Stimulated activated CD4-positive, alpha-beta T cell treated with anti-CD3 and anti-CD28 coated beads, TNF-alpha, amount 100 ng/mL, for 48 hours (primary cell): Measurements from ENCODE around the gene RAMP3.
"Not testable (repeated sequence)": the region's sequence is repeated elsewhere in the genome, so short reads cannot be mapped to it uniquely, and the experiment has no call there.

Experiments
- DNase-seq, 3 donors: peaks; one replicate each; pipeline ENCODE4 v3.0.0-alpha.2; 2020; ENCODE audit warnings: low read depth in 3 of 3

RAMP3 gene

DNA sequence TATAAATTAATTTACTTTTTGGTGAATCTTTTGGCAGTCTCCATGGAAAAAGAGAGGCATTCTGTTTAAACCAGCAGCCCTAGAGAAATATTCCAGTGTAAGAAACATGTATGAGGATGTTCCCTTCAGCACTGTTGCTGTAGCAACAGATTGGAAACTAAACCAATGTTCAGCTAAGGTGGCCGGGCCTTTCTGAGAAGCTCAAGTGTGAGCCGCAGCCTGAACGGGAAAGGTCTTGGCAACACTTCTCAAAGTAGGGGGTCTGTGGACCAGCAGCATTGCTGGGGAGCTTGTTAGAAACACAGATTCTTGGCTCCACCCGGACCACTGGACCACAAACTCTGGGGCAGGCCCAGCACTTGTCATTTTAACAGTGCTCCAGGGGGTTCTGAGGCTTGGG, 36.2 kb downstream of the RAMP3 start:
- no peak for DNase-seq

DNA sequence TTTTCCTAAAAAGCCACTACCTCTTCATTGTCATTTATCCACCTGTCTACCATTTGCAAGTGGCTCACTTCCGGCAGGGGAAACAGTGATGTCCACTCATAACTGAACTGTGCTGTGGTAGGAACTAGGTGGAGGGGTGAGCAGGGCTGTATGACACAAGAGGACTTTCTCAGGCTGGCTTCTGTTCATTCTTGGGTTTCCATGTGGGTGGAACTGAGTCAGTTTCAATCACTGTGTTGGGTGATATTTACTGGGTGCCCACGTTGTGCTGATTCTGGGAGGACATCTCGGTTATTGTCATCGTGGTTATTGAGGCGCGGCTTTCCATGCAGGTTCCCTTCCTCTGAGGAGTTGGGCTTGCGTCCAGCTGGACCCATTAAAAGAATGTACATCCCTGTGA, 38.8 kb downstream of the RAMP3 start:
- DNase-seq: peak; percentile 41 to 65 (median 55)

DNA sequence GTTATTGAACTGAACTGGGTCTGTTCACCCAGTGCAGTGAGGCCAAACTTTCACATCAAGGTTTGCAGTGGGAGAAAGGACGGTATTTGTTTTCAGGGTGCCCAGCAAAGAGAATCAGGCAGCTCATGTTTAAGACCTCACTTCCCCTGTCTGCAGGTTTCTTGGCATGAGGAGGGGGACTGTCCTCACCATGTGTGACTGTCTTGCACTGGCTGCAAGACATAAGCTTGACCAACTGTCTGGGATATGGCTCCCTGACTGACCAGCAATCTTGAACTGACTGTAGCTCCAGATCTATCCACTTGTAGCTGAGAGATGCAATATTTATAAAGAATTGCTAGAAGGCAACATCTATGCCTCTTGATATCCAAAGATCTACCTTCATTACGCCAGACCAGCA, 39.9 kb downstream of the RAMP3 start:
- DNase-seq: no peak

DNA sequence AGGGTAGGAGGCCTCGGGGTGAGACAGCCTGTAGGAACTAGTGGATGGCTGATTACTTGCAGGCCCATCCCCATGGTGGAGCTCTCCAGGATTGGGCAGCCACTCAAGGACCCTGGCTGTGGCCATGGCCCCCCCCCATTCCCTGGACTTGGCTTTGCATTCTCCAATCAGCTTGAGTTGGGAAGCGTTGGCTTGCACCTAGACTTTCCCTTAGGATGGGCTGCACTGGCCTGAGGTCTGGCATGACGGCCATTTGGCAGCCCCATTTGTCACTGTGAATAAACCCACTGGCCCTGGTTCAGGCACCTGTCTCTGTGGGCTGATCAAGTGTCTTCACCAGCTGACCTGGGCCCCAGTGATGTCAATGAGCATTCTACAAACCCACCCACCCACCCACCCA, 41.4 kb downstream of the RAMP3 start:
- no peak for DNase-seq

DNA sequence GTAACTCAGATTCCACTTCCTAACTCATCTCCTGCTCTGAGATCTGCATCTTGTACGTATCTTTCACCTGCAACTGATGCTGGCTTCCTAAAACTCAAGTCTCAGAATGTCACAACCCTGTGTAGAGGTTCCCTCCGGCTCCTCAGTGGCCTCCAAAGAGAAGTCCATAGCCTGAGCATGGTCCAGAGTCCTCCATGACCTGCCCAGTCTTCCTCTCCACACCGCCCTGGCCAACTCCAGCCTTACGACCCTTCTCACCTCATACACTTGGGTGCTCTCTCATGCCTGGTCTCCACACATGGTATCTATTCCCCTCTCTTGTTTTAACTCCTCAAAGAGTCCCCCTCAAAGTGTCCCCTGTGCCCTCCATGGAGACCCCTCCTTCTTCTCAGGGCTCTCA, 41.9 kb downstream of the RAMP3 start:
- no peak for DNase-seq

DNA sequence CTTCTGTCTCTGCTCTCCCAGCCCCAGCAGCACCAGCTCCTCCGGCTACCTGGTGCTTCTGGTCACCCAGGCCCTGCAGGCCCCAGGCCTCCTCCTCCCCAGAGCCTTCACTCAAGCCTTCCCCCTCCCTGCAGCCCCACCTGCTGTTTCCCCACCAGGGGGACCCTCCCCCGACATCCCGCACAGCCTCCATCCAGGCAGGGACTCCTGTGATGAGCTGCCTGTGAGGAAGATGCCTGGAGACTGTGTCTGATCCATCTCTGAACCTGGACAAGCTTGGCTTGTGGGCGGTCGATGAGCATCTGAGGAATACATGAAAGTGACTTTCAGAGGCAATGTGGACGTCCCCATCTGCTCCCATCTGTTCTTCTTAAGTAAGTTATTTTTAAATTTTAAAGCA, 45.0 kb downstream of the RAMP3 start:
- DNase-seq: no peak

DNA sequence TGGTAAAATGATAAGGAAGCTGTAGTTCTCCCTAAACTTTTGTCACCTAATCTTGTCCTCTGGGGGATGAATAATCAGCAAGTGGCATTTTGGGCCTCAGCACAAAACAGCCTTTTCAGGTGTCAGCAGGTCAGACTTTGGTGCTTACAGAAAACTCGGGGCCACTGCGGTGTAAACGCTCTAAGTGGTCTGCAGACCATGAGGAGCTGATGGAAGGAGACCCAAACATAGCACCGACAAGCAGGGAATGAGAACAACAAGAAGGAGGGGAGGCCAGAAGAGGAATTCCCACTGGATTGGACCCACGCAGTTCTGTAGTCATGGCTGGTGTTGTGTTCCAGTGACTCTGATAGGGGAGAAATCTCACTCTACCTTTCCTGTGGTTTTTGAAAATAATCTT, 45.4 kb downstream of the RAMP3 start:
- no peak for DNase-seq

DNA sequence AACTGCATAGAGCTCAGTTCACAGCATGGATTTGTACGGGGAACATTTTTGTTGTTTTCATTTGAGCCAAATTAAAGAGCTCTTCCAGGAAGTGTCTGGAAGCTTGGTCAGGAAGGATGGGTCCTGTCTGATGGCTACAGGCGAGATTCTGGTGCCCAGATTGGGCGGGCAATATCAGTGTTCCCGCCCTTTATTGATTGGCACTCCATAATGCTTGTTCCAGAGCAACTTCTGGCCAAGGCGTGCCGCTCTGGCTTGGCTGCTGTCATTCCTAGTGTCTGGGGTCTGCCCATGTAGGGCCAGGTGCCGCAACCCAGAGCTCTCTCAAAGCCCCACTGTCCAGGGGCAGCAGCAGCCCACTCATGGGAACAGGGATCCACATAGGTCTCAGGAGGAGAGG, 45.9 kb downstream of the RAMP3 start:
- DNase-seq: no peak

DNA sequence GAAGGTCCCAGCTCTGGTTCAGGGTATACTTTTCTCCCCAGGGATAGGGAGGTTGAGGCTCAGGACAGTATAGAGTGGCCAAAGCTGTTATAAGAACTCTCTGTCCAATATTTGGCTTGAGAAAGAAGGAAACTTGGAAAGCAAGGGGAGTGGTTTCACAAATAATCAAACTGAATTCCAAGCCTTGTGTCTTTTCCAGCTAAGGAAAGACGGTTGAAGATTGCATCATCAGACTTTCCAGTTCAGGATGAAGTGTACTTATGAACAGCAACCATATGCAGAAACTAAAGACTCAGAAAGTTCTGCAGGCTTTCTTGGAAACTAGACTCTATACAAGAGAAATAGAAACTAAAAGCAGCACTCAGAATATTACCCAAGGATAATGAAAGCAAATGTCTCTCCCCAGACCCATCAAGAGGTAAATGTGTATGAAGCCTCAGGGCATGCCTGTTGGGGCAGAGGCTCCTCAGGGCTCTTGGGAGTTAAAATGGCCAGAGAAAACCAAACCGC, 46.4 kb downstream of the RAMP3 start:
- DNase-seq: no peak

DNA sequence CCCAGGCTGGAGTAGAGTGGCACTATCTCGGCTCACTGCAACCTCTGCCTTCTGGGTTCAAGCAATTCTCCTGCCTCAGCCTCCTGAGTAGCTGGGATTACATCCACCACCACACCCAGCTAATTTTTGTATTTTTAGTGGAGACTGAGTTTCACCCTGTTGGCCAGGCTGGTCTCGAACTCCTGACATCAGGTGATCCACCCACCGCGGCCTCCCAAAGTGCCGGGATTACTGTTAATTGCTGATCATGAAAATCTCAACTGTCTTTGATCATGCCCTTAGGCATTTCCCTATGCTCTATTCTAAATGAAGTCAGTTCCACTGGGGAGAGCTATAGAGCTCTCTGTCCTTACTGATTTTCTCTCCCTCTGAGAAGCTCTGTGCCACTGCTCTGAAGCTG, 48.7 kb downstream of the RAMP3 start:
- DNase-seq: not testable (repeated sequence)

DNA sequence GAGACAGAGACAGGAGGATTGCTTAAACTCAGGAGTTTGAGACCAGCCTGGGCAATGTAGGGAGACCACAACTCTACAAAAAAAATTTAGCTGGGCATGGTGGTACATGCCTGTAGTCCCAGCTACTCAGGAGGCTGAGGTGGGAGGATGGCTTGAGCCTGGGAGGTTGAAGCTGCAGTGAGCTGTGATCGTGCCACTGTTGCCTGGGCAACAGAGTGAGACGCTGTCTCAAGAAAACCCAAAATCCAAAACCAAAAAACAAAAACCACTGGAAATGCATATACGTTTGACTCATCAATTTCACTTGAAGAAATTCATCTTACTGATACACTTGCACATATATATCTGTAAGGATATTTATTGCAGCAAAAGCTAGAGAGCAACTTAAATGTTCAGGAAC, 52.3 kb downstream of the RAMP3 start:
- DNase-seq: not testable (repeated sequence)

DNA sequence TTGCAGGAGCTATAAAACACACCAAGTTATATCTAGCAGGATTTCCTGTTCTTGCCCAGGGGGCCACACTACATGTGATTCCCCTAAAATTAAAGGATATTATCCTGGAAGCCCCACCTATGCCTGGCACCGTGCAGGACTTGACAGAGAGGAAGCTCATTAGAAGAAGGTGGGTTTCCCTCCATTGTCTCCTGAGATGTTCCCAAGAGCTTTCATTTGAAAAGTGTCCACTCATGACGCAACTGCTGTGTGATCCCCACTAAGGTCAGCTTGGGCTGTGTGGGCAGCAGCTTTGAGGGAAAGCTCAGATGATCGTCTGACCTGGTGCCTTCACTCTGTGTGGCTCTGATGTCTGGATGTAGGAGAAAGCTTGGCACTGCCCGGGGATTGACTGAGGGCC, 53.5 kb downstream of the RAMP3 start:
- no peak for DNase-seq

DNA sequence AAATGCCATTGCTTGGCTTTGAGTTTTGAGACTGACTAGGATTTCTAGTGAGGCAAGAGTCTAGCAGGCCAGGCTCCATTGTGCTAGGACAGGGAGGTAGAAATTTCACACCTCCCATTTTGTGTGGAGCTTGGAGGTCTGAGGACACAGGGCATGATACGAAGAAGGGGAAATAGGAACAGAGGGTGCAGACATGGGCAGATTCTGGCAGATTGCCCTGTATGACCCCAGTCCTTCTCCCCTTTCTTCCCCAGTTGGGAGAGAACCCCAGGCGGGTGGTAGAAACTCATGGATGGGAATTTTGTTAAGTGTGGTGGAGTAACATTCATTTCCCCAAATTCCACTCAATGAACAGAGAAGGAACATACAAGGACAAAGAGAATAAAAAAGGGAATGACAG, 54.4 kb downstream of the RAMP3 start:
- DNase-seq: no peak

DNA sequence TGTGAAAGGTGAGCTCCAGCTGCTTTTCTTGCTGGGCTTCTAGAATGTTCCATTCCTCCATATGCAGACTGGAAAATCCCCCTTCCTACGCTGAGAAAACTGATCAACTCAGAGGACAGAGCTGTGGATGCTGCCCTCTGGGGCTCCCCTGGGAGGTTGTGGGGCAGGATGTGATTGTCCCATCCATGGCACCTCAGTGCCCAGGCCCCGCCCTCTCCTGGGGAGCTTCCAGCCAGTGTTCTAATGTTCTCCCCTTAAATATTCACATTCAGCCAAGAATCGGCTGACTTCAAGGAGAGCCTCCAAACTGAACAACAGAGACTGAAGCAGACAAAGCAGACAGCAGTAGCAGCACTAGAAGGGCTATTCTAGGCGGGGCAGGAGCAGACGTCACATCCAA, 55.0 kb downstream of the RAMP3 start:
- no peak for DNase-seq

DNA sequence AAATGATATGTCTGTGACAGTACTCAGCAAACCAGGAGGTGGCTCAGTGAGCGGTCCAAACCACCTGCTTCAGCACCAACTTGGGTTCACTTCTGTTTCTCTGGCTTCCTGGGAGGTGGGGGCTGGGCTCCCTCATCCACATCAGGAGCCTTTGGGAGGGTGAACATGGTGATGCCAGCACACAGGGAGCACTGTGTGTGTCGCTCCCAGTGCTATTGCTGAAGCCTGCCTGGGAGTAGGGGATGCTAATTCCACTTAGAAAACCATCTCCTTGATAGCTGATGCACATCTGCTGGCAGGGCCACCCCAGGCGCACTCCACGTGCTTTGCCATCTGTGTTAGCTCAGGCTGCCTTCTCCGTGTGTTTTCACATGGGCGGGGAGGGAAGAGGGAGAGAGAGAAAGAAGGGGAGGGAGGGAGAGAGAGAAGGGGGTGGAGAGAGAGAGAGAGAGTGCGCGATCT, 58.0 kb downstream of the RAMP3 start:
- DNase-seq: no peak

DNA sequence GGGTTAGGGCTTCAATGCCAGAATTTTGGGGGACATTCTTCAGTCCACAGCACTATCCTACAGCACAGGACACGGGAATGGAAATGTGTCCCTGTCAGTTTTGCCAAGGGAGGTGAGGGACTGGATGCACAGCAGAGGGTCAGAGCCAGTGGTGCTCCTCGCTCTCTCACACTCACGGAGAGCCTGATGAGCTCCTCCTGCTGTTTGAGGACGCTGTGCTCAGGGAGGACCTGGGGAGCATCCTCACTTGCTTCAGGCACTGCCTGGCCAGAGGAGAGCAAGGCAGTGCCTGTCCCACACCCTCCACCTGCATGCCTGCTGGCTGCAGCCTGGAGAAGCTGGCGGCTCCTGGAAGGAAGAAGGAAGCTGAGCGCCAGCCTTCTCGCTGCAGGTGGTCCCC, 58.6 kb downstream of the RAMP3 start:
- DNase-seq: no peak

DNA sequence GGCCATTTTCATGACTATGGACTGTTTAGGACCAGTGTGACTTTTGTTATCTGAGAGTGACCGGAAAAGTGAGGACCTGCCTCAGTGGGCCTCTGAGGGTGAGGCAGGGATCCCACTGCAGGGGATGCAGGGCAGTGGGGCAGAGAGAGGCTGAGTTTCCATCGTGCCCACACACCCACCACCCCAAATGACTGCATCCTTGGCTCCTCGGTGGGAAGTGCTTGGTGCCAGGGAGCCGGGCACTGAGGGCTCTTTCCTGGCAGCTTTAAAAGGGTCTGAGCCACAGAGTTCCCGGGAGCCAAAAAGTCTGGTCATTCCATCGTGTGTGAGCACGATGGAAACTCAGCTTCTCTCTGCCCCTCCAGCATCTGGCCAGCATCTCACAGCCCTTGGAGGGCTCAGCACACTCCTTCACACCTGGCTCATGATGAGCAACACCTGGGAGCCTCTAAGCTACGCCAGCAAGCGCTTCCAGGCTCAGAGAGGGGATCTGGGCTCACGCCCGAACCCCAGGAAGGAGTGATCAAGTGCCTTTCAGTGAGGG, 59.1 kb downstream of the RAMP3 start:
- DNase-seq: no peak

DNA sequence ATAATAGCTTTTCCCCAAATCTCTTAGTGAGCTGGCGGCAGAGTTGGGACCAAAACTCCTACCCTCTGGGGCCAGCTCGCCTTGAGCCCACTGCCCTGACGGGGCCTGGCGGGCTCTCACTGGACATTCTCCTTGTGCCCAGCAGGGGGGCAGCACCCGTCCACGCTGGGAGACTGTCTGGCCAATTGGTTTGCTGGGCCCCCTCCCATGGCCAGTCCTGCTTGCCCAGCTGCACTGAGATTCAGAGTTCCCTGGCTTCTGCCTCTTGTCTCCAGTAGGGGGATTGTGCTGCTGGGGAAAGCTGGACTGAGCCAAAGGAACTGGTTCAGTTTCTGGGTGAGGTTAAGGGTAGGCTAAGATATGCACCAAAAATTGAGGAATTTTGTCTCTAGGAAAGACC, 59.8 kb downstream of the RAMP3 start:
- DNase-seq: no peak

DNA sequence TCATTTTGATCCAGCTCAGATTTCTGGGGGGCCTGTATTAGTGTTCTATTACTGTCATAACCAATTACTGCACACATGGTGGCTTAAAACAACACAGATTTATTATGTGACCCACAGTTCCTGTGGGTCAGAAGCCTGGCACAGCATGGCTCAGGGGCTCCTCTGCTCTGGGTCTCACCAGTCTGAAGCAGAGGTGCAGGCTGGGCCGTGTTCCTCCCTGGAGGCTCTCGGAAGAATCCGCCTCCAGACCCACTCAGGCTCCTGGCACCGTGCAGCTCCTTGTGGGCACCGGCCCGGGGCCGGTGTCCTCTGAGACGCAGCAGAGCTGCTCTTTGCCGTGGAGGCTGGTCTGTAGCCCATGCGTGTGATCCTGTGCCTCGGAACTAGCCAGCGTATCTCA, 61.5 kb downstream of the RAMP3 start:
- DNase-seq: no peak

DNA sequence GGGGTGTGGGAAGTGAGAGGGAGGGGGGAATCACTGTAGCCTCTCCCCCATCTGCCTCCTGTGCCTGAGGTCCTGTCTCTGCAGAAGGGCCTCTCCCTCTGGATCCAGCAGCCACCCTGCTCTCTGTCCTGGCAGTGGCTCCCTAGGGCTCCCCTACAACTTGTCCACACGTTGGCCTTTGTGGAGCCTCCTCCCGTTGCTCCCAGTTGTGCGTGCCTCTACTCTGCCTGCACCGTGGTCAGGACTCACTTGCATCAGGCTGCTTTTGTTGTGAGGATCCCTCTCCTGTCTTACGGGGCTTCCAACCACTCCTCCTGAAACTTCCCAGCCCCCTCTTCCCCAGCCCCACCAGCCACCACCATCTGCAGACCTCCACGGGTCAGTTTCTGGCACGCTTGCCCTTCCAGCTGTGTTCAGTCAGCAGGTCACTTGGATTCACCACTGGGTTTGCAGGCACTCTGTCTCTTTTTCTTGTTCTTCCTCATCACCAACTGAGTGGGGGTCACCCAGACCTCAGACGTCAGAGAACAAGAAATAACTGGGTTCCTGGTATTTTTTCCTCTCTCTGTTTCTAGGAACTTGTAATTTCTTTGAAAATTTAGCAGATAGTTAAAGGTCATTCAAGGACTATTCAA, 62.3 kb downstream of the RAMP3 start:
- DNase-seq: no peak

DNA sequence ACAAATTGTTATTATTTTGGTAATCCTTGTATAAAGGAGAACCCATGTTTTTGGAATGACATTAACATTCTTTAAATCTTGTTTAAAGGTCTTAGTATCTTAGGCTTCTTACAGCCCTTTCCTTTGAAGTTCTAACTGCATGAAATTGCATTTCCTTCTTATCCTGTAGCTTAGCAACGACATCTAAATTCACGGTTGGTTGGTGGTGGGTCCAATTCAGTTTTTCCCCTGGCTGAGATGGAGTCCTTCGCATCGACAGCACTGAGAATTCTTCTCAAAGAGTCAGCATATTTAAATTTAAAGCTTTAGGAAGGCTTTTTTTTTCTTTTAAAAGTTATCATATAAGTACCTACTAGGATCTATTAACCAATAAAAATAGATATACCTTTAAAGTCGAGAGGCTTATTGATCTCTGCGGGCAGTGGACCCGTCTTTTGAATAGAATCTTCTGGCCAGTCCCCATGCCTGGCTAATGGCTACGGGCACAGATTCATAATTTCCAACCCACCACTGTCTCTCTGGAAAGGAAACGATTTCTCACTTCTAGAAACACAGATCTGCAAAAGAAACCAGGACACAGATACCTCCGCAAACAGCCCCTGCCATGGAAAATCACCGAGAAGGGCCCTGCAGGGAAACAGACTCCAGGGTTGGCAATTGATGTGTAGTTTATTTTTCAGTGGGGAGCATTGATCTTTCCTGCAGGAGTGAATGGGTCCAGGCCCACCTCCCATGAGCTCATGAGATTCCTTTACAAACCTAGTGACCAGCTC, 63.4 kb downstream of the RAMP3 start:
- DNase-seq: no peak

DNA sequence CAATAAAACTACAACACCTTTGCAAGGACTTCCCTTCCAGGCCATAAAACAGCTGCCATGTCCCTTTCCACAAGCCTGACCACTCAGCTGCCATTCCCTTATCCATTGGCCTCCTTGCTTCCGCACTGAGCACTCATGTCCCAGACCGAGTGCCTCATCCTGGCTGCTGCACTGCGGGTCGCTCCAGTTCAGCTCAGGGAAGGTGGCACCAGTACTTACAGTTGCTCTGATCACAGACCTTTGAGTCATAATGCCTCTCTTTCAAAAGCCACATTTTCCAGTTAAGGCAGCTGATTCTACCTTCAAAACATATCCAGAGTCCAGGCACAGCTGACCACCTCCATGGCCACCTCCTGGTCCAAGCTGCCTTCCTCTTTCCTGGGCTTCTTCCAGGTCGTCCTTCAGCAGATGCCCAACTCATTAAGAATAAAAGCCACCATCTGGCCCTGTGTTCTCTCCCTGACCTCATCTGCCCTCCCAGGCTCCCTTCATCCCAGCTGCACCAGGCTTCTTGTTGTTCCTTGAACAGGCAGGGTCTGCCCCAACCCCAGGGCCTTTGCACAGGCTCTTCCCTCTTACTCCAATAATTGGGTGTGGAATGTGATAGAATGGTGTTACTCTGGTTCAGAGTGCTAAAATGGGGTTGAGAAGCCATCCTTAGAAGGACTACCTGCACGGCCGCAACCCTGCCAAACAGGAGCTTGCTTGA, 64.5 kb downstream of the RAMP3 start:
- DNase-seq: no peak

DNA sequence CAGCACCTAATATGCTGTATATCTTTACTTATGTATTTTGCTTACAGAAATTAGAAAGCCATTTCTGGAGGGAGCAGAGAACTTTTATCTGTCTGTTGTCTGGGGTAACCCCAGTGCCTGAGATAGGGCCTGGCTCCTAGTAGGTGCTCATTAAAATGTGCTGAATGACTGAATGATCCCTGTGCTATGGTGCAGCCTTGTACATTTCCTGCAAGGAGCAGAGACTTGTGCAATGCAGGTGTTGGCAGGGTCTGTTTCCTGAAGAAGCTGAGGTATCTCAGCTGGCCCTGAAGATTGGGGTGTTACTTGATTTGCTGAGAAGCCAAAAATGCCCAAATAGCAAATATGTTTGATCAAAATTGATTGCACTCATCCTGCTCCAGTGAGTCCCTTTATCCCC, 65.5 kb downstream of the RAMP3 start:
- DNase-seq: no peak
